ENCODE results near the gene PARD6B.
"Not testable (repeated sequence)": the region's sequence is repeated elsewhere in the genome, so short reads cannot be mapped to it uniquely, and the experiment has no call there.

- TF ChIP-seq CTCF (IDR thresholded peaks at IDR 0.05); EZH2 (IDR thresholded peaks at IDR 0.05; ENCODE audit: borderline replicate concordance, insufficient read depth, low read depth, low read length, poor library complexity, severe bottlenecking): not testable (repeated sequence)
Observed at GRCh38 chr20:50778994-50779393, 47.6 kb downstream of the PARD6B start.
